Measurements from ENCODE around the gene ATP13A5. TPM values are rescaled to one million over a fixed set of nuclear protein-coding genes. Genes with fewer than 3 reads are reported as not detected.

ATP13A5 gene
- total and polyA plus RNA-seq, 2 experiments from 2014 or later, result not detected

- H3K9me3 ChIP-seq (ENCODE audit: low read depth), result no peaks in the 10 kb centered on the region
- no peak overlapping the region for H3K4me2 ChIP-seq (ENCODE audit: unreplicated experiment)
- H2AFZ ChIP-seq, result no peak overlapping the region
- H3K27me3 ChIP-seq (replicated peaks; ENCODE audit: insufficient read depth), result no peaks in the 10 kb centered on the region
- H3K9ac ChIP-seq, result no peak overlapping the region
- 31 to 45% methylated on average over 1 of the region's 1 CpG for WGBS, 2 experiments (ENCODE audit: low coverage in 1 of 2, low lambda C conversion rate in 2 of 2, missing lambda C conversion rate in 2 of 2)
- no peak overlapping the region for H3K27ac ChIP-seq
- H3K9me2 ChIP-seq (ENCODE audit: insufficient read depth), result no peaks in the 10 kb centered on the region
- H3K4me3 ChIP-seq, result no peak overlapping the region
- no peaks in the 10 kb centered on the region for H3K4me1 ChIP-seq (ENCODE audit: insufficient read depth)
- no peaks in the 10 kb centered on the region for H3K79me2 ChIP-seq (ENCODE audit: insufficient read depth)
- no peaks in the 10 kb centered on the region for H3K36me3 ChIP-seq (ENCODE audit: low read depth)
- TF ChIP-seq EZH2phosphoT487 (IDR thresholded peaks at IDR 0.05; ENCODE audit: insufficient read depth, low read depth), result no peak
- in situ Hi-C loops (cut with MboI), result no loop called here
- no peaks in the 10 kb centered on the region for H4K20me1 ChIP-seq (ENCODE audit: insufficient read depth)
- H3F3A ChIP-seq (ENCODE audit: insufficient read depth), result no peaks in the 10 kb centered on the region
- DNase-seq, result no peak
Observed at GRCh38 chr3:193333229-193333628, 45.3 kb downstream of the ATP13A5 start.

- H3K4me2 ChIP-seq (ENCODE audit: unreplicated experiment), result no peak overlapping the region
- no peak overlapping the region for H2AFZ ChIP-seq
- no peaks in the 10 kb centered on the region for H3K4me1 ChIP-seq (ENCODE audit: insufficient read depth)
- no peaks in the 10 kb centered on the region for H3F3A ChIP-seq (ENCODE audit: insufficient read depth)
- no peaks in the 10 kb centered on the region for H3K27me3 ChIP-seq (replicated peaks; ENCODE audit: insufficient read depth)
- no peaks in the 10 kb centered on the region for H3K9me2 ChIP-seq (ENCODE audit: insufficient read depth)
- TF ChIP-seq EZH2 (IDR thresholded peaks at IDR 0.05; ENCODE audit: insufficient read depth, poor library complexity, severe bottlenecking) (no peak), EZH2phosphoT487 (IDR thresholded peaks at IDR 0.05; ENCODE audit: insufficient read depth, low read depth) (no peak)
- H4K20me1 ChIP-seq (ENCODE audit: insufficient read depth), result no peaks in the 10 kb centered on the region
- H3K27ac ChIP-seq, result no peak overlapping the region
- 4 to 14% methylated on average over 3 of the region's 3 CpGs for WGBS, 2 experiments (ENCODE audit: low coverage in 1 of 2, low lambda C conversion rate in 2 of 2, missing lambda C conversion rate in 2 of 2)
- no peaks in the 10 kb centered on the region for H3K79me2 ChIP-seq (ENCODE audit: insufficient read depth)
- H3K4me3 ChIP-seq, result no peak overlapping the region
- in situ Hi-C loops (cut with MboI), result no loop called here
- no peaks in the 10 kb centered on the region for H3K9me3 ChIP-seq (ENCODE audit: low read depth)
- no peak for DNase-seq
- H3K9ac ChIP-seq, result no peak overlapping the region
- H3K36me3 ChIP-seq (ENCODE audit: low read depth), result no peaks in the 10 kb centered on the region
Observed at GRCh38 chr3:193330555-193331204, 47.9 kb downstream of the ATP13A5 start.

GRCh38 chr3:193317682-193318300, 60.8 kb downstream of the ATP13A5 start:
- Histone ChIP-seq H4K20me1 (ENCODE audit: insufficient read depth) (no peaks in the 10 kb centered on the region), H3K79me2 (ENCODE audit: insufficient read depth) (no peaks in the 10 kb centered on the region), H3K9me3 (ENCODE audit: low read depth) (no peaks in the 10 kb centered on the region), H3K36me3 (ENCODE audit: low read depth) (no peaks in the 10 kb centered on the region), H3F3A (ENCODE audit: insufficient read depth) (no peaks in the 10 kb centered on the region), H3K4me3 (no peak overlapping the region), H3K4me1 (ENCODE audit: insufficient read depth) (no peaks in the 10 kb centered on the region), H3K27me3 (replicated peaks; ENCODE audit: insufficient read depth) (no peaks in the 10 kb centered on the region; the same call in none of the 2 replicates), H2AFZ (no peak overlapping the region), H3K9me2 (ENCODE audit: insufficient read depth) (no peaks in the 10 kb centered on the region), H3K27ac (no peak overlapping the region), H3K9ac (no peak overlapping the region), H3K4me2 (ENCODE audit: unreplicated experiment) (no peak overlapping the region)
- DNase-seq, result no peak
- in situ Hi-C loops (cut with MboI), result no loop called here
- 17% methylated on average over 2 of the region's 2 CpGs for WGBS, 2 experiments (ENCODE audit: low coverage in 1 of 2, low lambda C conversion rate in 2 of 2, missing lambda C conversion rate in 2 of 2)
- TF ChIP-seq EZH2phosphoT487 (IDR thresholded peaks at IDR 0.05; ENCODE audit: insufficient read depth, low read depth), result no peak
- TF ChIP-seq EZH2 (IDR thresholded peaks at IDR 0.05; ENCODE audit: insufficient read depth, poor library complexity, severe bottlenecking), result no peak

GRCh38 chr3:193314161-193314560, 64.4 kb downstream of the ATP13A5 start:
- no peaks in the 10 kb centered on the region for H3K9me2 ChIP-seq (ENCODE audit: insufficient read depth)
- no peaks in the 10 kb centered on the region for H3F3A ChIP-seq (ENCODE audit: insufficient read depth)
- H2AFZ ChIP-seq, result no peak overlapping the region
- no peaks in the 10 kb centered on the region for H3K36me3 ChIP-seq (ENCODE audit: low read depth)
- TF ChIP-seq EZH2 (IDR thresholded peaks at IDR 0.05; ENCODE audit: insufficient read depth, poor library complexity, severe bottlenecking) (no peak), EZH2phosphoT487 (IDR thresholded peaks at IDR 0.05; ENCODE audit: insufficient read depth, low read depth) (no peak)
- H4K20me1 ChIP-seq (ENCODE audit: insufficient read depth), result no peaks in the 10 kb centered on the region
- no peaks in the 10 kb centered on the region for H3K9me3 ChIP-seq (ENCODE audit: low read depth)
- DNase-seq, result peak; percentile 4
- no peaks in the 10 kb centered on the region for H3K79me2 ChIP-seq (ENCODE audit: insufficient read depth)
- no peak overlapping the region for H3K4me3 ChIP-seq
- in situ Hi-C loops (cut with MboI), result no loop called here
- H3K27me3 ChIP-seq (replicated peaks; ENCODE audit: insufficient read depth), result no peaks in the 10 kb centered on the region; the same call in none of the 2 replicates
- no peak overlapping the region for H3K9ac ChIP-seq
- H3K4me1 ChIP-seq (ENCODE audit: insufficient read depth), result no peaks in the 10 kb centered on the region
- no peak overlapping the region for H3K4me2 ChIP-seq (ENCODE audit: unreplicated experiment)
- no peak overlapping the region for H3K27ac ChIP-seq
- 14 to 25% methylated on average over 3 of the region's 3 CpGs for WGBS, 2 experiments (ENCODE audit: low coverage in 1 of 2, low lambda C conversion rate in 2 of 2, missing lambda C conversion rate in 2 of 2)
